Activated CD8-positive, alpha-beta T cell treated with anti-CD3 and anti-CD28 coated beads for 36 hours (primary cell): ENCODE results near the gene TRUB1. TPM values are rescaled to one million over a fixed set of nuclear protein-coding genes. Genes with fewer than 3 reads are reported as not detected.
"Not testable (repeated sequence)": the region's sequence is repeated elsewhere in the genome, so short reads cannot be mapped to it uniquely, and the experiment has no call there.

ENCODE experiments used
- ATAC-seq: fragments of 200-7000 bp; cut with Tn5 transposase; one replicate; pipeline ENCODE4 v1.10.0; 2021; ENCODE audit warnings: mild to moderate bottlenecking, moderate library complexity
- CTCF ChIA-PET: fragments of 350-600 bp; sonication (Branson Sonifier 250); formaldehyde crosslinking; loops from one replicate; lab custom pipeline; 2021; ENCODE audit warnings: antibody characterized with exemption; lab: Charles Lee
- POLR2A ChIA-PET: fragments of 350-600 bp; sonication (Branson Sonifier 250); formaldehyde crosslinking; loops from one replicate; lab custom pipeline; 2021; ENCODE audit warnings: antibody characterized with exemption; lab: Charles Lee
- DNase-seq: peaks from one replicate; pipeline ENCODE4 v3.0.0-alpha.2; 2020
- H3K27ac Mint-ChIP-seq: one replicate; pipeline ENCODE4 v1.8.0; 2021; ENCODE audit warnings: mild to moderate bottlenecking, mixed read lengths
- H3K27me3 Mint-ChIP-seq: one replicate; pipeline ENCODE4 v1.8.0; 2021; ENCODE audit warnings: mixed read lengths
- H3K36me3 Mint-ChIP-seq: one replicate; pipeline ENCODE4 v1.8.0; 2021; ENCODE audit warnings: low read depth, mixed read lengths
- H3K4me1 Mint-ChIP-seq: one replicate; pipeline ENCODE4 v1.8.0; 2021; ENCODE audit warnings: low read depth, mixed read lengths
- H3K4me3 Mint-ChIP-seq: one replicate; pipeline ENCODE4 v1.8.0; 2021; ENCODE audit warnings: mild to moderate bottlenecking, moderate library complexity, mixed read lengths
- H3K9me3 Mint-ChIP-seq: one replicate; pipeline ENCODE4 v1.8.0; 2021; ENCODE audit warnings: mixed read lengths
- intact Hi-C: fragments of 100-400 bp; cut with micrococcal nuclease; formaldehyde crosslinking; loops from one replicate; pipeline ENCODE4 v1.10.0; 2022
- total RNA-seq, 2 experiments: library from RNA; stranded (reverse); gene quantifications; one replicate each; pipeline ENCODE4 v1.2.3, GENCODE V29; 2021
- TF ChIP-seq, protein P1 (sequence below): fragments of 200-600 bp; IDR thresholded peaks from one replicate; pipeline ENCODE4 v1.8.0; 2022; ENCODE audit warnings: antibody characterized with exemption, mild to moderate bottlenecking

The TRUB1 gene
- total RNA-seq, 2 experiments from 2014 or later: 14.9 to 16.8 TPM

DNA sequence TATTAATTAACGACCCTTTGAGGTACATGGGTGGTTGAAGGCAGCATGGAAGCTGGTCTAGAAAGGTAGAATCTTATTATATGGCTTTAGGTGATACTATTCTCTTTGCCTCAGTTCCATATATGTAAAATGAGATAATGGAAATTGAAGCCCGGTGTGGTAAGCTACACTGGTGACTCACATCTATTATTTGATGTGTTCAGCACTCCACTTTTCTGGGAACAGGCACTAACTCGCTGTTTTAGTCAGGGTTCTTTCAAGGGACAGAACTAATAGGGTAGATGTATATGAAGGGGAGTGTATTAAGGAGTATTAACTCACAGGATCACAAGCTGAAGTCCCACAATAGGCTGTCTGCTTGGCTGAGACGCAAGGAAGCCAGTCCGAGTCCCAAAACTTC lies 4.4 kb upstream of the TRUB1 start:
- H3K4me1 Mint-ChIP-seq: peaks cover 17% of the 10 kb centered on the region
- peak overlapping the region; percentile 49 for H3K27ac Mint-ChIP-seq
- POLR2A ChIA-PET: no interaction called here
- intact Hi-C loops: no loop called here
- H3K9me3 Mint-ChIP-seq: peaks cover 12% of the 10 kb centered on the region
- ATAC-seq (peak; percentile 40), DNase-seq (peak; percentile 48)
- peaks cover 7% of the 10 kb centered on the region for H3K27me3 Mint-ChIP-seq
- CTCF ChIA-PET: interaction anchor here (1.0 to 1.3 kb wide), 2 partner anchors 19 to 54 kb away, joined by 3 read pairs; no protein-coding TSS in a partner anchor
- H3K36me3 Mint-ChIP-seq: no peaks in the 10 kb centered on the region
- H3K4me3 Mint-ChIP-seq: no peak overlapping the region
- TF ChIP-seq, protein P1, sequence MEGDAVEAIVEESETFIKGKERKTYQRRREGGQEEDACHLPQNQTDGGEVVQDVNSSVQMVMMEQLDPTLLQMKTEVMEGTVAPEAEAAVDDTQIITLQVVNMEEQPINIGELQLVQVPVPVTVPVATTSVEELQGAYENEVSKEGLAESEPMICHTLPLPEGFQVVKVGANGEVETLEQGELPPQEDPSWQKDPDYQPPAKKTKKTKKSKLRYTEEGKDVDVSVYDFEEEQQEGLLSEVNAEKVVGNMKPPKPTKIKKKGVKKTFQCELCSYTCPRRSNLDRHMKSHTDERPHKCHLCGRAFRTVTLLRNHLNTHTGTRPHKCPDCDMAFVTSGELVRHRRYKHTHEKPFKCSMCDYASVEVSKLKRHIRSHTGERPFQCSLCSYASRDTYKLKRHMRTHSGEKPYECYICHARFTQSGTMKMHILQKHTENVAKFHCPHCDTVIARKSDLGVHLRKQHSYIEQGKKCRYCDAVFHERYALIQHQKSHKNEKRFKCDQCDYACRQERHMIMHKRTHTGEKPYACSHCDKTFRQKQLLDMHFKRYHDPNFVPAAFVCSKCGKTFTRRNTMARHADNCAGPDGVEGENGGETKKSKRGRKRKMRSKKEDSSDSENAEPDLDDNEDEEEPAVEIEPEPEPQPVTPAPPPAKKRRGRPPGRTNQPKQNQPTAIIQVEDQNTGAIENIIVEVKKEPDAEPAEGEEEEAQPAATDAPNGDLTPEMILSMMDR: no peak

DNA sequence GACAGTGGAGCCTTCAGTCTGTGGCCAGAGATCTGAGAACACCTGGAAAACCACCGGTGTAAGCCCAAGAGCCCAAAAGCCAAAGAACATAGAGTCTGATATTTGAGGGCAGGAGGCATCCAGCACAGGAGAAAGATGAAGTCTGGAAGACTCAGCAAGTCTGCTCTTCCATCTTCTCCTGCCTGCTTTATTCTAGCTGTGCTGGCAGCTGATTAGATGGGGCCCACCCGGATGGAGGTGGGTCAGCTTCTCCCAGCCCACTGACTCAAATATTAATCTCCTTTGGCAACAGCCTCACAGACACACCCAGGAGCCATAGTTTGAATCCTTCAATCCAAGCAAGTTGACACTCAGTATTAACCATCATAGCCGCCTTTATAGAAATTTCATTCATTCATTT lies 4.0 kb upstream of the TRUB1 start:
- Mint-ChIP-seq H3K27ac (peak overlapping the region; percentile 49), H3K4me1 (peaks cover 19% of the 10 kb centered on the region), H3K9me3 (peaks cover 12% of the 10 kb centered on the region)
- POLR2A ChIA-PET, intact Hi-C loops, DNase-seq, H3K36me3 Mint-ChIP-seq, ATAC-seq, H3K4me3 Mint-ChIP-seq, H3K27me3 Mint-ChIP-seq: not testable (repeated sequence)
- CTCF ChIA-PET: interaction anchor here (1.0 to 1.3 kb wide), 2 partner anchors 20 to 55 kb away, joined by 3 read pairs; no protein-coding TSS in a partner anchor

- H3K36me3 Mint-ChIP-seq: peaks cover 17% of the 10 kb centered on the region
- H3K27me3 Mint-ChIP-seq: no peaks in the 10 kb centered on the region
- H3K4me3 Mint-ChIP-seq: peak overlapping the region; percentile 91
- H3K9me3 Mint-ChIP-seq: no peaks in the 10 kb centered on the region
- TF ChIP-seq, protein P1: no peak
- ATAC-seq (no peak), DNase-seq (no peak)
- ChIA-PET POLR2A (interaction anchor here (1.0 to 1.3 kb wide), 3 partner anchors 10 to 97 kb away, joined by 3 to 5 read pairs (median 5); no protein-coding TSS in a partner anchor), CTCF (interaction anchor here (2.4 kb wide), 1 partner anchor 60 kb away, joined by 7 read pairs; no protein-coding TSS in a partner anchor)
- intact Hi-C loops: no loop called here
- H3K27ac Mint-ChIP-seq: peak overlapping the region; percentile 95
- peaks cover 28% of the 10 kb centered on the region for H3K4me1 Mint-ChIP-seq
Measured at GRCh38 chr10:114938856-114939193, 830 bp downstream of the TRUB1 start.

DNA sequence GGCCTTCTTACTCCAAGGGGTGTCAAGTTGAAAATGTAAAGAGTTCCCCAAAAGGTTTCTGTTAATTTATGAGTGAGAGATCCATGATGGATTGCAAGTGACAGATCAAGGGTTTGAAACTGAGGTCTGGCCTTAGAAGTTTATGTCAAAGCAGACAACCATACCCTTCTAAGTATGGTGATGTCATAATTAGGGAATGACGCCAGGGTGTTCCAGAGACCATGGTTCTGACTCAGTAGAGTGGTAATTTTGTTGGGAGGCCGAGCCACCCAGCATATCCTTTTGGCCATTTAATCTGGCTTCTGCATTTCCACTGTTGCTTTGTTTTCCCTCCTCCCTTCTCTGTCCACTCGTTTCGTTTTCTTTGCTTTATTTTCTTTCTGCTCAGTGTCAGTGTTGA lies 2.7 kb downstream of the TRUB1 start:
- ChIA-PET CTCF (no interaction called here), POLR2A (no interaction called here)
- ATAC-seq (no peak), DNase-seq (no peak)
- H3K4me1 Mint-ChIP-seq: peaks cover 27% of the 10 kb centered on the region
- no peaks in the 10 kb centered on the region for H3K27me3 Mint-ChIP-seq
- H3K9me3 Mint-ChIP-seq: no peaks in the 10 kb centered on the region
- H3K27ac Mint-ChIP-seq: no peak overlapping the region
- TF ChIP-seq, protein P1: no peak
- intact Hi-C loops: no loop called here
- peaks cover 26% of the 10 kb centered on the region for H3K36me3 Mint-ChIP-seq
- H3K4me3 Mint-ChIP-seq: no peak overlapping the region

GRCh38 chr10:114943000-114943399 lies 5.0 kb downstream of the TRUB1 start:
- Mint-ChIP-seq H3K4me1 (peaks cover 31% of the 10 kb centered on the region), H3K27ac (no peak overlapping the region), H3K9me3 (no peaks in the 10 kb centered on the region), H3K4me3 (no peak overlapping the region), H3K36me3 (peaks cover 31% of the 10 kb centered on the region), H3K27me3 (no peaks in the 10 kb centered on the region)
- TF ChIP-seq, protein P1: no peak
- CTCF ChIA-PET: interaction anchor here (1.0 to 1.3 kb wide), 2 partner anchors 86 to 121 kb away, joined by 3 to 4 read pairs; no protein-coding TSS in a partner anchor
- DNase-seq: no peak
- POLR2A ChIA-PET: no interaction called here
- no peak for ATAC-seq
- intact Hi-C loops: no loop called here
